ENCODE data around the gene VWF.

VWF gene

GRCh38 chr12:5988659-5989116 lies 135.8 kb downstream of the VWF start:
- DNase-seq (ENCODE audit: low read depth, low spot score) = peak; percentile 96
- TF ChIP-seq YY1 (IDR thresholded peaks at IDR 0.05; ENCODE audit: insufficient read depth, insufficient read length) (no peak), SUZ12 (IDR thresholded peaks at IDR 0.05; ENCODE audit: extremely low read depth, insufficient read depth, insufficient read length) (no peak), ZNF274 (IDR thresholded peaks at IDR 0.05; ENCODE audit: low read depth, low read length) (no peak)
- H3K27me3 ChIP-seq (ENCODE audit: insufficient read depth, insufficient read length) = no peaks in the 10 kb centered on the region
- H3K36me3 ChIP-seq (ENCODE audit: insufficient read depth, insufficient read length, low read length) = no peaks in the 10 kb centered on the region
- no peak overlapping the region for H3K4me3 ChIP-seq (ENCODE audit: insufficient read length, low read depth)
- H3K9ac ChIP-seq (ENCODE audit: insufficient read length, low read depth) = no peak overlapping the region
- H3K9me3 ChIP-seq (ENCODE audit: insufficient read depth, low read length) = no peaks in the 10 kb centered on the region
- H3K4me1 ChIP-seq (ENCODE audit: insufficient read depth, insufficient read length) = peaks cover 13% of the 10 kb centered on the region

GRCh38 chr12:5988088-5988487 lies 136.4 kb downstream of the VWF start:
- no peaks in the 10 kb centered on the region for H3K36me3 ChIP-seq (ENCODE audit: insufficient read depth, insufficient read length, low read length)
- H3K27me3 ChIP-seq (ENCODE audit: insufficient read depth, insufficient read length) = no peaks in the 10 kb centered on the region
- peaks cover 13% of the 10 kb centered on the region for H3K4me1 ChIP-seq (ENCODE audit: insufficient read depth, insufficient read length)
- TF ChIP-seq ZNF274 (IDR thresholded peaks at IDR 0.05; ENCODE audit: low read depth, low read length) (no peak), YY1 (IDR thresholded peaks at IDR 0.05; ENCODE audit: insufficient read depth, insufficient read length) (no peak), SUZ12 (IDR thresholded peaks at IDR 0.05; ENCODE audit: extremely low read depth, insufficient read depth, insufficient read length) (no peak)
- H3K9me3 ChIP-seq (ENCODE audit: insufficient read depth, low read length) = no peaks in the 10 kb centered on the region
- no peak overlapping the region for H3K4me3 ChIP-seq (ENCODE audit: insufficient read length, low read depth)
- H3K9ac ChIP-seq (ENCODE audit: insufficient read length, low read depth) = no peak overlapping the region
- DNase-seq (ENCODE audit: low read depth, low spot score) = no peak

- H3K9ac ChIP-seq (ENCODE audit: insufficient read length, low read depth) = no peak overlapping the region
- H3K36me3 ChIP-seq (ENCODE audit: insufficient read depth, insufficient read length, low read length) = no peaks in the 10 kb centered on the region
- TF ChIP-seq SUZ12 (IDR thresholded peaks at IDR 0.05; ENCODE audit: extremely low read depth, insufficient read depth, insufficient read length) (no peak), ZNF274 (IDR thresholded peaks at IDR 0.05; ENCODE audit: low read depth, low read length) (no peak), YY1 (IDR thresholded peaks at IDR 0.05; ENCODE audit: insufficient read depth, insufficient read length) (no peak)
- H3K9me3 ChIP-seq (ENCODE audit: insufficient read depth, low read length) = no peaks in the 10 kb centered on the region
- H3K4me1 ChIP-seq (ENCODE audit: insufficient read depth, insufficient read length) = peaks cover 13% of the 10 kb centered on the region
- H3K4me3 ChIP-seq (ENCODE audit: insufficient read length, low read depth) = no peak overlapping the region
- DNase-seq (ENCODE audit: low read depth, low spot score) = no peak
- no peaks in the 10 kb centered on the region for H3K27me3 ChIP-seq (ENCODE audit: insufficient read depth, insufficient read length)
Measured at GRCh38 chr12:5987573-5987972, 136.9 kb downstream of the VWF start.

- peaks cover 13% of the 10 kb centered on the region for H3K4me1 ChIP-seq (ENCODE audit: insufficient read depth, insufficient read length)
- H3K27me3 ChIP-seq (ENCODE audit: insufficient read depth, insufficient read length) = no peaks in the 10 kb centered on the region
- H3K9me3 ChIP-seq (ENCODE audit: insufficient read depth, low read length) = no peaks in the 10 kb centered on the region
- no peak for DNase-seq (ENCODE audit: low read depth, low spot score)
- H3K36me3 ChIP-seq (ENCODE audit: insufficient read depth, insufficient read length, low read length) = no peaks in the 10 kb centered on the region
- no peak overlapping the region for H3K4me3 ChIP-seq (ENCODE audit: insufficient read length, low read depth)
- no peak overlapping the region for H3K9ac ChIP-seq (ENCODE audit: insufficient read length, low read depth)
- TF ChIP-seq SUZ12 (IDR thresholded peaks at IDR 0.05; ENCODE audit: extremely low read depth, insufficient read depth, insufficient read length) = no peak
- no peak for TF ChIP-seq YY1 (IDR thresholded peaks at IDR 0.05; ENCODE audit: insufficient read depth, insufficient read length)
- TF ChIP-seq ZNF274 (IDR thresholded peaks at IDR 0.05; ENCODE audit: low read depth, low read length) = no peak
Measured at GRCh38 chr12:5985471-5985870, 139.0 kb downstream of the VWF start.

GRCh38 chr12:5984873-5985272 lies 139.6 kb downstream of the VWF start:
- H3K27me3 ChIP-seq (ENCODE audit: insufficient read depth, insufficient read length) = no peaks in the 10 kb centered on the region
- no peaks in the 10 kb centered on the region for H3K36me3 ChIP-seq (ENCODE audit: insufficient read depth, insufficient read length, low read length)
- H3K9ac ChIP-seq (ENCODE audit: insufficient read length, low read depth) = no peak overlapping the region
- DNase-seq (ENCODE audit: low read depth, low spot score) = no peak
- no peaks in the 10 kb centered on the region for H3K9me3 ChIP-seq (ENCODE audit: insufficient read depth, low read length)
- H3K4me1 ChIP-seq (ENCODE audit: insufficient read depth, insufficient read length) = peaks cover 13% of the 10 kb centered on the region
- TF ChIP-seq YY1 (IDR thresholded peaks at IDR 0.05; ENCODE audit: insufficient read depth, insufficient read length) (no peak), ZNF274 (IDR thresholded peaks at IDR 0.05; ENCODE audit: low read depth, low read length) (no peak), SUZ12 (IDR thresholded peaks at IDR 0.05; ENCODE audit: extremely low read depth, insufficient read depth, insufficient read length) (no peak)
- H3K4me3 ChIP-seq (ENCODE audit: insufficient read length, low read depth) = no peak overlapping the region

GRCh38 chr12:5982106-5982505 lies 142.4 kb downstream of the VWF start:
- no peak overlapping the region for H3K9ac ChIP-seq (ENCODE audit: insufficient read length, low read depth)
- no peaks in the 10 kb centered on the region for H3K36me3 ChIP-seq (ENCODE audit: insufficient read depth, insufficient read length, low read length)
- H3K4me3 ChIP-seq (ENCODE audit: insufficient read length, low read depth) = no peak overlapping the region
- TF ChIP-seq ZNF274 (IDR thresholded peaks at IDR 0.05; ENCODE audit: low read depth, low read length) (no peak), YY1 (IDR thresholded peaks at IDR 0.05; ENCODE audit: insufficient read depth, insufficient read length) (no peak), SUZ12 (IDR thresholded peaks at IDR 0.05; ENCODE audit: extremely low read depth, insufficient read depth, insufficient read length) (no peak)
- H3K9me3 ChIP-seq (ENCODE audit: insufficient read depth, low read length) = no peaks in the 10 kb centered on the region
- H3K27me3 ChIP-seq (ENCODE audit: insufficient read depth, insufficient read length) = no peaks in the 10 kb centered on the region
- peaks cover 10% of the 10 kb centered on the region for H3K4me1 ChIP-seq (ENCODE audit: insufficient read depth, insufficient read length)
- no peak for DNase-seq (ENCODE audit: low read depth, low spot score)

GRCh38 chr12:5977556-5977955 lies 146.9 kb downstream of the VWF start:
- no peak for DNase-seq (ENCODE audit: low read depth, low spot score)
- H3K9me3 ChIP-seq (ENCODE audit: insufficient read depth, low read length) = no peaks in the 10 kb centered on the region
- H3K27me3 ChIP-seq (ENCODE audit: insufficient read depth, insufficient read length) = peaks cover 6% of the 10 kb centered on the region
- no peak overlapping the region for H3K9ac ChIP-seq (ENCODE audit: insufficient read length, low read depth)
- no peak overlapping the region for H3K4me3 ChIP-seq (ENCODE audit: insufficient read length, low read depth)
- no peaks in the 10 kb centered on the region for H3K36me3 ChIP-seq (ENCODE audit: insufficient read depth, insufficient read length, low read length)
- no peaks in the 10 kb centered on the region for H3K4me1 ChIP-seq (ENCODE audit: insufficient read depth, insufficient read length)
- TF ChIP-seq ZNF274 (IDR thresholded peaks at IDR 0.05; ENCODE audit: low read depth, low read length) (no peak), SUZ12 (IDR thresholded peaks at IDR 0.05; ENCODE audit: extremely low read depth, insufficient read depth, insufficient read length) (no peak), YY1 (IDR thresholded peaks at IDR 0.05; ENCODE audit: insufficient read depth, insufficient read length) (no peak)
